Measurements from ENCODE around the gene CCDC141.

Gene CCDC141

GRCh38 chr2:178880257-178880656 is 169.7 kb downstream of the CCDC141 start:
- TF ChIP-seq, protein P1, sequence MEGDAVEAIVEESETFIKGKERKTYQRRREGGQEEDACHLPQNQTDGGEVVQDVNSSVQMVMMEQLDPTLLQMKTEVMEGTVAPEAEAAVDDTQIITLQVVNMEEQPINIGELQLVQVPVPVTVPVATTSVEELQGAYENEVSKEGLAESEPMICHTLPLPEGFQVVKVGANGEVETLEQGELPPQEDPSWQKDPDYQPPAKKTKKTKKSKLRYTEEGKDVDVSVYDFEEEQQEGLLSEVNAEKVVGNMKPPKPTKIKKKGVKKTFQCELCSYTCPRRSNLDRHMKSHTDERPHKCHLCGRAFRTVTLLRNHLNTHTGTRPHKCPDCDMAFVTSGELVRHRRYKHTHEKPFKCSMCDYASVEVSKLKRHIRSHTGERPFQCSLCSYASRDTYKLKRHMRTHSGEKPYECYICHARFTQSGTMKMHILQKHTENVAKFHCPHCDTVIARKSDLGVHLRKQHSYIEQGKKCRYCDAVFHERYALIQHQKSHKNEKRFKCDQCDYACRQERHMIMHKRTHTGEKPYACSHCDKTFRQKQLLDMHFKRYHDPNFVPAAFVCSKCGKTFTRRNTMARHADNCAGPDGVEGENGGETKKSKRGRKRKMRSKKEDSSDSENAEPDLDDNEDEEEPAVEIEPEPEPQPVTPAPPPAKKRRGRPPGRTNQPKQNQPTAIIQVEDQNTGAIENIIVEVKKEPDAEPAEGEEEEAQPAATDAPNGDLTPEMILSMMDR (IDR thresholded peaks at IDR 0.05; ENCODE audit: control insufficient read depth, extremely low read depth, insufficient read depth), result no peak
- H3K4me3 ChIP-seq (ENCODE audit: low read depth, low read length), result no peak overlapping the region
- no peak for DNase-seq (ENCODE audit: low read depth)

GRCh38 chr2:178877874-178878273 is 172.1 kb downstream of the CCDC141 start:
- no peak overlapping the region for H3K4me3 ChIP-seq (ENCODE audit: low read depth, low read length)
- DNase-seq (ENCODE audit: low read depth), result no peak
- TF ChIP-seq, protein P1 (IDR thresholded peaks at IDR 0.05; ENCODE audit: control insufficient read depth, extremely low read depth, insufficient read depth), result no peak

GRCh38 chr2:178874529-178875240 is 175.3 kb downstream of the CCDC141 start:
- H3K4me3 ChIP-seq (ENCODE audit: low read depth, low read length), result no peak overlapping the region
- TF ChIP-seq, protein P1 (IDR thresholded peaks at IDR 0.05; ENCODE audit: control insufficient read depth, extremely low read depth, insufficient read depth), result no peak
- DNase-seq (ENCODE audit: low read depth), result no peak

- DNase-seq (ENCODE audit: low read depth), result no peak
- H3K4me3 ChIP-seq (ENCODE audit: low read depth, low read length), result no peak overlapping the region
- TF ChIP-seq, protein P1 (IDR thresholded peaks at IDR 0.05; ENCODE audit: control insufficient read depth, extremely low read depth, insufficient read depth), result no peak
These were observed 176.0 kb downstream of the CCDC141 start for GRCh38 chr2:178873912-178874311.

DNA sequence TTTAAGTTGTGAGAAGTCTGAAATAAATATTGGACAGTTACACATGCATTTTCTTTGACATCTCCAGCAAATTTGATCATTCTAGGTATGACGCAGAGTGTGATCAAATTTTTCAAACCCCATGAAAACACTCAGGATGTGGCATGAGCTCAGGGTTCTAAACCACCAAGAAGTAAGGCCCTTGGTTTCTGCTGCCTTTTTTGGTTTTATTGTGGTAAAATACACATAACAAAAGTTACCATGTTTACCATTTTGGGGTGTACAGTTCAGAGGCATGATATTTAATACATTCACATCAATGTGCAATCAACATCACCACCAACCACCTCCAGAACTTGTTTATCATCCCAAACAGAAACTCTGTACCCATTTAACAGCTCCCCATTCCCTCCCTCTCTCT is 178.4 kb downstream of the CCDC141 start:
- no peak for DNase-seq (ENCODE audit: low read depth)
- H3K4me3 ChIP-seq (ENCODE audit: low read depth, low read length), result no peak overlapping the region
- TF ChIP-seq, protein P1 (IDR thresholded peaks at IDR 0.05; ENCODE audit: control insufficient read depth, extremely low read depth, insufficient read depth), result no peak

GRCh38 chr2:178870703-178871102 is 179.2 kb downstream of the CCDC141 start:
- TF ChIP-seq, protein P1 (IDR thresholded peaks at IDR 0.05; ENCODE audit: control insufficient read depth, extremely low read depth, insufficient read depth), result no peak
- H3K4me3 ChIP-seq (ENCODE audit: low read depth, low read length), result no peak overlapping the region
- DNase-seq (ENCODE audit: low read depth), result no peak

- no peak for DNase-seq (ENCODE audit: low read depth)
- TF ChIP-seq, protein P1 (IDR thresholded peaks at IDR 0.05; ENCODE audit: control insufficient read depth, extremely low read depth, insufficient read depth), result no peak
- H3K4me3 ChIP-seq (ENCODE audit: low read depth, low read length), result no peak overlapping the region
These were observed 183.9 kb downstream of the CCDC141 start for GRCh38 chr2:178865999-178866398.
